ENCODE data around the gene ABLIM1.
A peak's percentile ranks its signal among the peaks of the same experiment; 100 is the strongest.

GRCh38 chr10:114550756-114551635 lies 107.1 kb downstream of the ABLIM1 start:
- peak; percentile 76 for TF ChIP-seq CTCF (IDR thresholded peaks at IDR 0.05; ENCODE audit: poor library complexity, severe bottlenecking)
- TF ChIP-seq POLR2AphosphoS5 (IDR thresholded peaks at IDR 0.05): no peak
- TF ChIP-seq EZH2 (IDR thresholded peaks at IDR 0.05; ENCODE audit: borderline replicate concordance, insufficient read depth, low read length, poor library complexity, severe bottlenecking): no peak
- no peak for TF ChIP-seq TAF1 (IDR thresholded peaks at IDR 0.05; ENCODE audit: low read depth)
- peak; percentile 80 for TF ChIP-seq RAD21 (conservative IDR thresholded peaks at IDR 0.05)
- TF ChIP-seq EP300 (conservative IDR thresholded peaks at IDR 0.05; ENCODE audit: poor library complexity, severe bottlenecking): no peak
- no peak for TF ChIP-seq REST (IDR thresholded peaks at IDR 0.05; ENCODE audit: borderline replicate concordance)
